Measurements from ENCODE around the gene OGDH. TPM values are rescaled to one million over a fixed set of nuclear protein-coding genes. Genes with fewer than 3 reads are reported as not detected.

Gene OGDH
- total and polyA plus RNA-seq, 2 experiments from 2014 or later, result 13.5 to 76.9 TPM

DNA sequence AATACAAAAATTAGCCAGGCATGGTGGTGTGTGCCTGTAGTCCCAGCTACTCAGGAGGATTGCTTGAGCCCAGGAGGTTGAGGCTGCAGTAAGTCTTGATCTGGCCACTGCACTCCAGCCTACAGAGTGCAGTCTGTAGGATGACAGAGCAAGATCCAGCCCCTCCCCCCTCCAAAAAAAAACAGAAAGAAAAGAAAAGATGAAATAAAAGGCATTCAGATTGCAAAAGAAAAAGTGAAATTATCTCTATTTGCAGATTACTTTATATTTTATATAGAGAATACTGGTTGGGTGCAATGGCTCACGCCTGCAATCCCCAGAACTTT is 121.5 kb downstream of the OGDH start (continued):
- no peak for TF ChIP-seq CTCF (conservative IDR thresholded peaks at IDR 0.05; ENCODE audit: low read depth in 2 of 2)
- TF ChIP-seq JUNB (IDR thresholded peaks at IDR 0.05; ENCODE audit: unreplicated experiment), result no peak
- no peak for TF ChIP-seq EZH2phosphoT487 (IDR thresholded peaks at IDR 0.05; ENCODE audit: unreplicated experiment)
- TF ChIP-seq NANOG (IDR thresholded peaks at IDR 0.05; ENCODE audit: borderline replicate concordance), result no peak

DNA sequence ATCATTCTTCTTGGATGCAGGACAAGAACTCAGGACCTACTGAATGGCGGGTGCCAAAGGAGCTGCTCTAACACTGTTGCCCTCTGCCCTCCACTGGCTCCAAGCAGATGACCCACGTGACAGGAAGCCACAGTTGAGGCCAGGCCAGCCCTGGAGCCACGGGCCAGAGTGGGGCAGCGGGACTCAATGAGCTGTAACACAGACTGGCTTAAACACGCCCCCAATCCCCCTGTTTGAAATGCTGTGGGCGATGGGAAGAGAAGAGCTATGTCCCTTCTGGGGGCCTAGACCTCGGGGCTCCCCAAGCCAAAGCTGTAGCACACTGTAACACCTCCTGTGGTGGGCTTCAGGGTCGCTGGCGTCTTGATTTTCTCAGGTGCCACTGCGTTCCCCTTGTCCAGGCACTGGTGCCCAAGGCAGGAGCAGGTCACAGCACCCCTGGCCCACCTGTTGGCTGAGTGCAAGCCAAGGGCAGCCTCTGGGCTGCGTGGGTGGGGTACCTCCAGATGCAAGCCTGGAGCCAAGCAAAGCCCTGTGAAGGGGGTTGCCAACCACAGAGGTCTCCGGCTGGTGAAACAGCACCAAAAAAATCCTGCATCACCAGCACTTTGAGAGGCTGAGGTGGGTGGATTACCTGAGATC is 123.6 kb downstream of the OGDH start:
- Mint-ChIP-seq H3K27me3 (ENCODE audit: insufficient read depth, low read depth, poor library complexity) (peaks cover 2% of the 10 kb centered on the region), H3K9me3 (no peaks in the 10 kb centered on the region), H3K27ac (no peak overlapping the region), H3K4me3 (no peak overlapping the region), H3K4me1 (no peaks in the 10 kb centered on the region), H3K36me3 (ENCODE audit: low read depth) (no peaks in the 10 kb centered on the region)
- H3K4me3 ChIP-seq, result no peak overlapping the region
- no peak overlapping the region for H3K27ac ChIP-seq (ENCODE audit: low read depth)
- H3K36me3 ChIP-seq (ENCODE audit: insufficient read depth), result no peaks in the 10 kb centered on the region
- DNase-seq (ENCODE audit: low spot score) (no peak), ATAC-seq (no peak)
- no peaks in the 10 kb centered on the region for H3K79me2 ChIP-seq (replicated peaks; ENCODE audit: insufficient read depth)
- no peaks in the 10 kb centered on the region for H3F3A ChIP-seq (replicated peaks; ENCODE audit: low read depth)
- no peaks in the 10 kb centered on the region for H3K4me1 ChIP-seq (ENCODE audit: insufficient read depth)
- no peaks in the 10 kb centered on the region for H3K9me2 ChIP-seq (ENCODE audit: insufficient read depth)
- H4K20me1 ChIP-seq (replicated peaks; ENCODE audit: insufficient read depth), result no peaks in the 10 kb centered on the region
- H2AFZ ChIP-seq, result 0 out of 2 replicates have a peak overlapping the region, but pooled peaks have one; percentile 47
- H3K4me2 ChIP-seq, result no peak overlapping the region
- H3K27me3 ChIP-seq (ENCODE audit: insufficient read depth), result no peaks in the 10 kb centered on the region
- TF ChIP-seq REST (IDR thresholded peaks at IDR 0.05; ENCODE audit: unreplicated experiment), result no peak
- TF ChIP-seq CREB1 (CRISPR knock-in tag; IDR thresholded peaks at IDR 0.05; ENCODE audit: low read depth), result no peak
- no peak for TF ChIP-seq EZH2 (IDR thresholded peaks at IDR 0.05; ENCODE audit: low read depth, unreplicated experiment)
- no peak for TF ChIP-seq ZNF114 (CRISPR knock-in tag; IDR thresholded peaks at IDR 0.05)
- no peak for TF ChIP-seq ETS1 (IDR thresholded peaks at IDR 0.05)
- TF ChIP-seq ZNF462 (CRISPR knock-in tag; IDR thresholded peaks at IDR 0.05), result no peak
- TF ChIP-seq JUNB (IDR thresholded peaks at IDR 0.05; ENCODE audit: unreplicated experiment), result no peak
- TF ChIP-seq NANOG (IDR thresholded peaks at IDR 0.05; ENCODE audit: borderline replicate concordance), result no peak

Measured in GM23338 (cell line).